ENCODE results near the gene TCF12.
"Not testable (repeated sequence)": the region's sequence is repeated elsewhere in the genome, so short reads cannot be mapped to it uniquely, and the experiment has no call there.

Gene TCF12

GRCh38 chr15:56916825-56917477 lies 1.5 kb upstream of the TCF12 start:
- peak; percentile 55 for DNase-seq

- DNase-seq: no peak
These were observed 795 bp upstream of the TCF12 start for GRCh38 chr15:56917652-56918045.

GRCh38 chr15:56919031-56919608 lies 676 bp downstream of the TCF12 start:
- peak; percentile 55 for DNase-seq

- no peak for DNase-seq
These were observed 1.3 kb downstream of the TCF12 start for GRCh38 chr15:56919609-56920366.

- no peak for DNase-seq
These were observed 1.9 kb downstream of the TCF12 start for GRCh38 chr15:56920367-56920627.

- DNase-seq: no peak
These were observed 4.7 kb downstream of the TCF12 start for GRCh38 chr15:56923174-56923591.

- DNase-seq: no peak
These were observed 9.4 kb downstream of the TCF12 start for GRCh38 chr15:56927816-56928215.

GRCh38 chr15:56929399-56929798 lies 11.0 kb downstream of the TCF12 start:
- no peak for DNase-seq

- no peak for DNase-seq
These were observed 11.5 kb downstream of the TCF12 start for GRCh38 chr15:56929933-56930332.

- no peak for DNase-seq
These were observed 12.3 kb downstream of the TCF12 start for GRCh38 chr15:56930669-56931313.

GRCh38 chr15:56931639-56932508 lies 13.4 kb downstream of the TCF12 start:
- no peak for DNase-seq

- DNase-seq: not testable (repeated sequence)
These were observed 14.0 kb downstream of the TCF12 start for GRCh38 chr15:56932509-56932868.

- DNase-seq: no peak
These were observed 15.0 kb downstream of the TCF12 start for GRCh38 chr15:56933410-56933809.

- DNase-seq: no peak
These were observed 15.4 kb downstream of the TCF12 start for GRCh38 chr15:56933811-56934210.

GRCh38 chr15:56934269-56934668 lies 15.8 kb downstream of the TCF12 start:
- peak; percentile 43 for DNase-seq

- no peak for DNase-seq
These were observed 18.5 kb downstream of the TCF12 start for GRCh38 chr15:56936929-56937328.

- DNase-seq: no peak
These were observed 20.8 kb downstream of the TCF12 start for GRCh38 chr15:56939257-56939656.

GRCh38 chr15:56940388-56940787 lies 21.9 kb downstream of the TCF12 start:
- no peak for DNase-seq

- no peak for DNase-seq
These were observed 23.7 kb downstream of the TCF12 start for GRCh38 chr15:56942118-56942517.

GRCh38 chr15:56943403-56943802 lies 25.0 kb downstream of the TCF12 start:
- no peak for DNase-seq

GRCh38 chr15:56944485-56944884 lies 26.0 kb downstream of the TCF12 start:
- no peak for DNase-seq

GRCh38 chr15:56946150-56946549 lies 27.7 kb downstream of the TCF12 start:
- no peak for DNase-seq

All from NCI-H226 (cell line).